HG03064 (cell line): ENCODE results near the gene RBMS1.
"Not testable (repeated sequence)": the region's sequence is repeated elsewhere in the genome, so short reads cannot be mapped to it uniquely, and the experiment has no call there.

Experiments
- ATAC-seq: cut with Tn5 transposase; IDR thresholded peaks from one replicate; pipeline ENCODE4 v1.9.1; 2021; ENCODE audit warnings: low read depth; ENCODE audit not compliant: unreplicated experiment

Gene RBMS1

GRCh38 chr2:160442603-160443002, 51.0 kb downstream of the RBMS1 start:
- no peak for ATAC-seq

GRCh38 chr2:160440888-160441287, 52.7 kb downstream of the RBMS1 start:
- ATAC-seq: no peak

GRCh38 chr2:160439038-160439437, 54.6 kb downstream of the RBMS1 start:
- ATAC-seq: not testable (repeated sequence)

GRCh38 chr2:160437273-160437672, 56.3 kb downstream of the RBMS1 start:
- ATAC-seq: no peak

GRCh38 chr2:160434254-160434948, 59.2 kb downstream of the RBMS1 start:
- no peak for ATAC-seq

GRCh38 chr2:160433466-160434140, 60.0 kb downstream of the RBMS1 start:
- ATAC-seq: no peak

- ATAC-seq: no peak
Measured at GRCh38 chr2:160432633-160433032, 61.0 kb downstream of the RBMS1 start.

GRCh38 chr2:160431441-160431840, 62.2 kb downstream of the RBMS1 start:
- ATAC-seq: no peak

- ATAC-seq: no peak
Measured at GRCh38 chr2:160430001-160430344, 63.6 kb downstream of the RBMS1 start.

- ATAC-seq: no peak
Measured at GRCh38 chr2:160429248-160430000, 64.2 kb downstream of the RBMS1 start.

- ATAC-seq: no peak
Measured at GRCh38 chr2:160428405-160428763, 65.2 kb downstream of the RBMS1 start.

GRCh38 chr2:160427629-160428404, 65.8 kb downstream of the RBMS1 start:
- peak; percentile 66 for ATAC-seq

- ATAC-seq: no peak
Measured at GRCh38 chr2:160426604-160427003, 67.0 kb downstream of the RBMS1 start.

GRCh38 chr2:160425434-160426151, 68.0 kb downstream of the RBMS1 start:
- ATAC-seq: no peak

- no peak for ATAC-seq
Measured at GRCh38 chr2:160423126-160423525, 70.5 kb downstream of the RBMS1 start.

- not testable (repeated sequence) for ATAC-seq
Measured at GRCh38 chr2:160421646-160422501, 71.7 kb downstream of the RBMS1 start.

- ATAC-seq: no peak
Measured at GRCh38 chr2:160420711-160421110, 72.9 kb downstream of the RBMS1 start.

- ATAC-seq: no peak
Measured at GRCh38 chr2:160419776-160420505, 73.7 kb downstream of the RBMS1 start.

GRCh38 chr2:160418853-160419252, 74.8 kb downstream of the RBMS1 start:
- ATAC-seq: no peak
